ENCODE measurements around the gene GIT2. TPM values are rescaled to one million over a fixed set of nuclear protein-coding genes. Genes with fewer than 3 reads are reported as not detected.

GIT2 gene
- total RNA-seq, 1 experiment from 2014 or later: 40.0 TPM

DNA sequence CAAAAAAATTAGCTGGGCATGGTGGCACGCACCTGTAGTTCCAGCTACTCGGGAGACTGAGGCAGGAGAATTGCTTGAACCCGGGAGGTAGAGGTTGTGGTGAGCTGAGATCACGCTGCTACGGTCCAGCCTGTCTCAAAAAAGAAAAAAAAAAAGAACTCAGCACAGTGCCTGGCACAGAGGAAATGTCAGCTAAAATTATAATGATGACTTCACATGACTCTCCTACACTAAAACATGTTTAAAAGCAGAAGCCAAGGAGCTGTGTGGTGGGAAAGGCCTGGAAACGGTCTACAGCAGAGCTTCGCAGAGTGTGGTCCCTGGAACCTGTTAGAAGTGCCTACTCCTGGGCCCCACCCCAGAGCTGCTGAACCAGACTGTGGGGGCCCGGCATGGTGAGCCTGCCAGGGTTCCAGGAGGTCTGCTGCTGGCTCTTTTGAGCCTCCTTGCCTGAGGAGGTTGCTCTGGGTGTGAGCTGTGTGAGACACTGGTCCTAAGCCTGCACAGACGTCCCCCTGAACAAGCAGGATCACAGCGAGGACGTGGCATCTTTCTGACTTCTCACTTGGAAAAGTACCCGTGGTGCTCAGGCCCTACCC, 68.0 kb downstream of the GIT2 start:
- no TSS peak for BruUV-seq (replicated peaks)
- no peaks in the 10 kb centered on the region for H3K9me3 ChIP-seq (ENCODE audit: control insufficient read depth, insufficient read depth, low read depth, low read length)
- CTCF ChIA-PET: interaction anchor here (0.6 to 0.8 kb wide), 5 partner anchors 30 to 402 kb away, joined by 3 to 4 read pairs (median 3); no protein-coding TSS in a partner anchor
- H3K36me3 ChIP-seq (ENCODE audit: control insufficient read depth, insufficient read depth, low read length): peaks cover 10% of the 10 kb centered on the region
- ATAC-seq (no peak; the same call in 1 of the 2 replicates), DNase-seq (ENCODE audit: low read depth, low spot score) (no peak)
- no peaks in the 10 kb centered on the region for H3K4me1 ChIP-seq (ENCODE audit: control insufficient read depth, insufficient read depth, low read length)
- in situ Hi-C loops (cut with HindIII; ENCODE audit: low pct_unique_long_range_greater_than_20kb, low sequenced_read_pairs): no loop called here
- TF ChIP-seq, protein P1, sequence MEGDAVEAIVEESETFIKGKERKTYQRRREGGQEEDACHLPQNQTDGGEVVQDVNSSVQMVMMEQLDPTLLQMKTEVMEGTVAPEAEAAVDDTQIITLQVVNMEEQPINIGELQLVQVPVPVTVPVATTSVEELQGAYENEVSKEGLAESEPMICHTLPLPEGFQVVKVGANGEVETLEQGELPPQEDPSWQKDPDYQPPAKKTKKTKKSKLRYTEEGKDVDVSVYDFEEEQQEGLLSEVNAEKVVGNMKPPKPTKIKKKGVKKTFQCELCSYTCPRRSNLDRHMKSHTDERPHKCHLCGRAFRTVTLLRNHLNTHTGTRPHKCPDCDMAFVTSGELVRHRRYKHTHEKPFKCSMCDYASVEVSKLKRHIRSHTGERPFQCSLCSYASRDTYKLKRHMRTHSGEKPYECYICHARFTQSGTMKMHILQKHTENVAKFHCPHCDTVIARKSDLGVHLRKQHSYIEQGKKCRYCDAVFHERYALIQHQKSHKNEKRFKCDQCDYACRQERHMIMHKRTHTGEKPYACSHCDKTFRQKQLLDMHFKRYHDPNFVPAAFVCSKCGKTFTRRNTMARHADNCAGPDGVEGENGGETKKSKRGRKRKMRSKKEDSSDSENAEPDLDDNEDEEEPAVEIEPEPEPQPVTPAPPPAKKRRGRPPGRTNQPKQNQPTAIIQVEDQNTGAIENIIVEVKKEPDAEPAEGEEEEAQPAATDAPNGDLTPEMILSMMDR (IDR thresholded peaks at IDR 0.05): no peak
- TF ChIP-seq TCF7L2 (IDR thresholded peaks at IDR 0.05; ENCODE audit: low read depth, low read length): no peak
- TF ChIP-seq, protein P2, sequence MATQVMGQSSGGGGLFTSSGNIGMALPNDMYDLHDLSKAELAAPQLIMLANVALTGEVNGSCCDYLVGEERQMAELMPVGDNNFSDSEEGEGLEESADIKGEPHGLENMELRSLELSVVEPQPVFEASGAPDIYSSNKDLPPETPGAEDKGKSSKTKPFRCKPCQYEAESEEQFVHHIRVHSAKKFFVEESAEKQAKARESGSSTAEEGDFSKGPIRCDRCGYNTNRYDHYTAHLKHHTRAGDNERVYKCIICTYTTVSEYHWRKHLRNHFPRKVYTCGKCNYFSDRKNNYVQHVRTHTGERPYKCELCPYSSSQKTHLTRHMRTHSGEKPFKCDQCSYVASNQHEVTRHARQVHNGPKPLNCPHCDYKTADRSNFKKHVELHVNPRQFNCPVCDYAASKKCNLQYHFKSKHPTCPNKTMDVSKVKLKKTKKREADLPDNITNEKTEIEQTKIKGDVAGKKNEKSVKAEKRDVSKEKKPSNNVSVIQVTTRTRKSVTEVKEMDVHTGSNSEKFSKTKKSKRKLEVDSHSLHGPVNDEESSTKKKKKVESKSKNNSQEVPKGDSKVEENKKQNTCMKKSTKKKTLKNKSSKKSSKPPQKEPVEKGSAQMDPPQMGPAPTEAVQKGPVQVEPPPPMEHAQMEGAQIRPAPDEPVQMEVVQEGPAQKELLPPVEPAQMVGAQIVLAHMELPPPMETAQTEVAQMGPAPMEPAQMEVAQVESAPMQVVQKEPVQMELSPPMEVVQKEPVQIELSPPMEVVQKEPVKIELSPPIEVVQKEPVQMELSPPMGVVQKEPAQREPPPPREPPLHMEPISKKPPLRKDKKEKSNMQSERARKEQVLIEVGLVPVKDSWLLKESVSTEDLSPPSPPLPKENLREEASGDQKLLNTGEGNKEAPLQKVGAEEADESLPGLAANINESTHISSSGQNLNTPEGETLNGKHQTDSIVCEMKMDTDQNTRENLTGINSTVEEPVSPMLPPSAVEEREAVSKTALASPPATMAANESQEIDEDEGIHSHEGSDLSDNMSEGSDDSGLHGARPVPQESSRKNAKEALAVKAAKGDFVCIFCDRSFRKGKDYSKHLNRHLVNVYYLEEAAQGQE (IDR thresholded peaks at IDR 0.05; ENCODE audit: insufficient read depth in 1 of 2, low read depth in 2 of 2, low read length in 1 of 2): no peak
- TF ChIP-seq POLR2AphosphoS5 (IDR thresholded peaks at IDR 0.05; ENCODE audit: low read depth, low read length): no peak
- TF ChIP-seq SIN3A (IDR thresholded peaks at IDR 0.05; ENCODE audit: borderline replicate concordance, insufficient read depth, low read depth, low read length): no peak
- H3K27ac ChIP-seq (ENCODE audit: low read length): no peak overlapping the region
- POLR2A ChIA-PET: no interaction called here
- intact Hi-C loops (cut with micrococcal nuclease; ENCODE audit: unreplicated experiment): loop anchor here (10.0 kb wide), 1 partner anchor 73 kb away; no protein-coding TSS in a partner anchor
- H3K4me3 ChIP-seq (ENCODE audit: low read depth in 2 of 2, low read length in 2 of 2): no peak overlapping the region
- no peaks in the 10 kb centered on the region for H3K27me3 ChIP-seq (ENCODE audit: control insufficient read depth, insufficient read depth, low read length)

DNA sequence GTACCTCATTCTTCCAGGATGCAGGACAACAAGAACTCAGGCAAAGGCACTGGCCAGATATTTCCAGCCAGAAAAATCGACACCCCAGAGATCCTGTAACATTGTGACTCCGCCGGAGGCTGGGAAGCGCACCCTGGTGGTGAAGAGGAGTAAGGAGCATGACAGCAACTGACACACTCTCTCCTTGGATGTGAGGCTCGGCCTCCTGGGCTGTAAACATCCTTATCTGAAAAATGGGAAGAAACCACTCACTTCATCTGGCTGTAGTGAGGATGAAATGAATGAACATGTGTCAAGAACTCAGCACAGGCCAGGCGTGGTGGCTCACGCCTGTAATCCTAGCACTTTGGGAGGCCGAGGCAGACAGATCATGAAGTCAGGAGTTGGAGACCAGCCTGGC, 68.5 kb downstream of the GIT2 start:
- DNase-seq (ENCODE audit: low read depth, low spot score): peak; percentile 17
- ChIA-PET POLR2A (no interaction called here), CTCF (no interaction called here)
- peak; percentile 82 for ATAC-seq
- Histone ChIP-seq H3K9me3 (ENCODE audit: control insufficient read depth, insufficient read depth, low read depth, low read length) (no peaks in the 10 kb centered on the region), H3K27me3 (ENCODE audit: control insufficient read depth, insufficient read depth, low read length) (no peaks in the 10 kb centered on the region), H3K36me3 (ENCODE audit: control insufficient read depth, insufficient read depth, low read length) (peaks cover 7% of the 10 kb centered on the region), H3K27ac (ENCODE audit: low read length) (no peak overlapping the region), H3K4me1 (ENCODE audit: control insufficient read depth, insufficient read depth, low read length) (no peaks in the 10 kb centered on the region), H3K4me3 (ENCODE audit: low read depth in 2 of 2, low read length in 2 of 2) (no peak overlapping the region)
- no TSS peak for BruUV-seq (replicated peaks)
- intact Hi-C loops (cut with micrococcal nuclease; ENCODE audit: unreplicated experiment): loop anchor here (10.0 kb wide), 1 partner anchor 73 kb away; no protein-coding TSS in a partner anchor
- in situ Hi-C loops (cut with HindIII; ENCODE audit: low pct_unique_long_range_greater_than_20kb, low sequenced_read_pairs): no loop called here
- TF ChIP-seq, protein P1 (IDR thresholded peaks at IDR 0.05): peak; percentile 88
- TF ChIP-seq TCF7L2 (IDR thresholded peaks at IDR 0.05; ENCODE audit: low read depth, low read length): no peak

Data from Panc1 (cell line).